ENCODE results near the gene NKX6-2. TPM values are rescaled to one million over a fixed set of nuclear protein-coding genes. Genes with fewer than 3 reads are reported as not detected.
A peak's percentile ranks its signal among the peaks of the same experiment; 100 is the strongest.
"Not testable (repeated sequence)": the region's sequence is repeated elsewhere in the genome, so short reads cannot be mapped to it uniquely, and the experiment has no call there.

Gene NKX6-2
- total RNA-seq, 2 experiments from 2014 or later, result not detected

DNA sequence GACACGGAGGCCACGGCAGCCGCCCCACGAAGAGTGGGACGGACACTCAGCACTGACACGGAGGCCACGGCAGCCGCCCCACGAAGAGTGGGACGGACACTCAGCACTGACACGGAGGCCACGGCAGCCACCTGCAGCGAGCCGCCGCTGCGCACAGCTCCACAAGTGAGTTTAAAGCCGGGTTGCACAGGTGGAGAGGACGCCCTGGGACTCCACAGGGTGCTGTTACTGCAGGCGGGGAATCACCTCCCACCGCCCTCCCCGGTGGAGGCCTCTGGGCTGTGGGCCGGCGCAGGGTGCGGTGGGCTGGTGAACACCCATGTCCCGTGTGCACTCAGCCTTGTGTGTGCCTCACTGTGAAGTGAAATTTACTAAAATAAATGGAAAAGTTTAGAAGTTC, 13.1 kb downstream of the NKX6-2 start:
- H3K27ac Mint-ChIP-seq; POLR2A ChIA-PET; H3K27me3 Mint-ChIP-seq; CTCF ChIA-PET; ATAC-seq; DNase-seq; H3K4me1 Mint-ChIP-seq; H3K4me3 Mint-ChIP-seq; intact Hi-C loops (cut with DNase I, micrococcal nuclease); H3K9me3 Mint-ChIP-seq (ENCODE audit: low read depth): not testable (repeated sequence)
- peaks cover 12% of the 10 kb centered on the region for H3K36me3 Mint-ChIP-seq (ENCODE audit: low read depth)

GRCh38 chr10:132770061-132771021, 15.6 kb downstream of the NKX6-2 start:
- intact Hi-C loops (cut with DNase I, micrococcal nuclease), result no loop called here
- ChIA-PET POLR2A (no interaction called here), CTCF (interaction anchor here (1.0 kb wide), 1 partner anchor 496 kb away, joined by 3 read pairs; no protein-coding TSS in a partner anchor)
- ATAC-seq (no peak), DNase-seq (no peak)
- Mint-ChIP-seq H3K9me3 (ENCODE audit: low read depth) (no peaks in the 10 kb centered on the region), H3K27me3 (no peaks in the 10 kb centered on the region), H3K4me3 (no peak overlapping the region), H3K27ac (no peak overlapping the region), H3K4me1 (no peaks in the 10 kb centered on the region), H3K36me3 (ENCODE audit: low read depth) (peaks cover 14% of the 10 kb centered on the region)

GRCh38 chr10:132768346-132769248, 17.4 kb downstream of the NKX6-2 start:
- Mint-ChIP-seq H3K27me3 (no peaks in the 10 kb centered on the region), H3K36me3 (ENCODE audit: low read depth) (peaks cover 16% of the 10 kb centered on the region), H3K4me3 (no peak overlapping the region), H3K9me3 (ENCODE audit: low read depth) (no peaks in the 10 kb centered on the region), H3K27ac (no peak overlapping the region), H3K4me1 (no peaks in the 10 kb centered on the region)
- intact Hi-C loops (cut with DNase I, micrococcal nuclease), result no loop called here
- ATAC-seq (no peak), DNase-seq (no peak)
- POLR2A ChIA-PET, result no interaction called here
- CTCF ChIA-PET, result no interaction called here

GRCh38 chr10:132766291-132766690, 19.7 kb downstream of the NKX6-2 start:
- ChIA-PET POLR2A (no interaction called here), CTCF (no interaction called here)
- H3K9me3 Mint-ChIP-seq (ENCODE audit: low read depth), result no peaks in the 10 kb centered on the region
- peaks cover 12% of the 10 kb centered on the region for H3K36me3 Mint-ChIP-seq (ENCODE audit: low read depth)
- H3K4me1 Mint-ChIP-seq, result peaks cover 10% of the 10 kb centered on the region
- intact Hi-C loops (cut with DNase I, micrococcal nuclease), result no loop called here
- no peak overlapping the region for H3K4me3 Mint-ChIP-seq
- H3K27me3 Mint-ChIP-seq, result no peaks in the 10 kb centered on the region
- ATAC-seq, result no peak
- no peak overlapping the region for H3K27ac Mint-ChIP-seq
- DNase-seq, result no peak

DNA sequence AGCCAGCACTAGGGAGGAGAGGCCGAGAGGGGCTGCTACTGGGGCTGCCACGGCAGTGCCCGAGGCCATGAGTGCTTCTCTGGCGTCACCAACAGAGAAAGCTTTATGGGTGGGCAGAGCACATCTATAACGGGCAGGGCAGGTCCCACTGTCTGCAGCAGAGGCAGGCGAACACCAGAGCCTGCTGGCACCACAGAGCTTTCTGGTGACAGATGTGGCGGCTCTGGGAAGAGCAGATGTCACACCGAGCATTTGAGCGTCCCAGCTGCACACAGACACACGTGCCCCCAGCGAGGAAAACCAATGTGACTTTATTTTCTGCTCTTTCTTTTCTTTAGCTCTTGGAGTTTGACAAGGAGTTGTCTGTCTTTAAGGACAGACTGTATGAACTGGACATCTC, 20.5 kb downstream of the NKX6-2 start:
- ChIA-PET POLR2A (no interaction called here), CTCF (no interaction called here)
- DNase-seq (no peak), ATAC-seq (no peak)
- no peaks in the 10 kb centered on the region for H3K27me3 Mint-ChIP-seq
- H3K4me1 Mint-ChIP-seq, result peaks cover 13% of the 10 kb centered on the region
- no peak overlapping the region for H3K27ac Mint-ChIP-seq
- intact Hi-C loops (cut with DNase I, micrococcal nuclease), result no loop called here
- no peaks in the 10 kb centered on the region for H3K9me3 Mint-ChIP-seq (ENCODE audit: low read depth)
- peaks cover 9% of the 10 kb centered on the region for H3K36me3 Mint-ChIP-seq (ENCODE audit: low read depth)
- H3K4me3 Mint-ChIP-seq, result no peak overlapping the region

DNA sequence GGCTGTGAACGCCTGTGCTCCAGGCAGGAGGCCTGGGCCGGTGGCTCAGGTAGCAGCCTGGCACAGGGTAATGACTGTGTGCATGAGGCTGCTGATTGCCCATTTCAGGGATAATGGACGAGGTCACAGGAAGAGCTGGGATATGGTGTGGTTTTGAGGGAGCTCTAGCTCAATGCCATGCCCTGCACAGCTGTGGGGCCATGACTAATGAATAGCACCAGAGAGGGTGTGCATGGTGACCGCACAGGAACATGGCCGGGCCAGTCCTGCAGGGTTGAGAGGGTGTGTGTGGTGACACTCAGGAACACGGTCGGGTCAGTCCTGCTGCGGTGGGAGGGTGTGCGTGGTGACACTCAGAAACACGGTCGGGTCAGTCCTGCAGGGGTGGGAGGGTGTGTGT, 21.8 kb downstream of the NKX6-2 start:
- no peak overlapping the region for H3K27ac Mint-ChIP-seq
- H3K4me1 Mint-ChIP-seq, result peaks cover 13% of the 10 kb centered on the region
- ATAC-seq (no peak), DNase-seq (no peak)
- ChIA-PET CTCF (no interaction called here), POLR2A (no interaction called here)
- peaks cover 8% of the 10 kb centered on the region for H3K36me3 Mint-ChIP-seq (ENCODE audit: low read depth)
- H3K27me3 Mint-ChIP-seq, result no peaks in the 10 kb centered on the region
- no peaks in the 10 kb centered on the region for H3K9me3 Mint-ChIP-seq (ENCODE audit: low read depth)
- intact Hi-C loops (cut with DNase I, micrococcal nuclease), result no loop called here
- H3K4me3 Mint-ChIP-seq, result no peak overlapping the region

- Mint-ChIP-seq H3K9me3 (ENCODE audit: low read depth) (no peaks in the 10 kb centered on the region), H3K4me1 (peaks cover 13% of the 10 kb centered on the region), H3K27ac (no peak overlapping the region), H3K27me3 (no peaks in the 10 kb centered on the region), H3K36me3 (ENCODE audit: low read depth) (peaks cover 6% of the 10 kb centered on the region), H3K4me3 (no peak overlapping the region)
- intact Hi-C loops (cut with DNase I, micrococcal nuclease), result no loop called here
- no peak for DNase-seq
- CTCF ChIA-PET, result no interaction called here
- no peak for ATAC-seq
- POLR2A ChIA-PET, result no interaction called here
These were observed 22.4 kb downstream of the NKX6-2 start for GRCh38 chr10:132763545-132763944.

- Mint-ChIP-seq H3K27me3 (no peaks in the 10 kb centered on the region), H3K4me3 (no peak overlapping the region), H3K9me3 (ENCODE audit: low read depth) (no peaks in the 10 kb centered on the region), H3K4me1 (peaks cover 13% of the 10 kb centered on the region), H3K36me3 (ENCODE audit: low read depth) (peaks cover 7% of the 10 kb centered on the region), H3K27ac (no peak overlapping the region)
- ATAC-seq (no peak), DNase-seq (peak; percentile 45)
- intact Hi-C loops (cut with DNase I, micrococcal nuclease), result no loop called here
- ChIA-PET CTCF (no interaction called here), POLR2A (no interaction called here)
These were observed 23.7 kb downstream of the NKX6-2 start for GRCh38 chr10:132762267-132762666.

- DNase-seq (no peak), ATAC-seq (no peak)
- intact Hi-C loops (cut with DNase I, micrococcal nuclease), result no loop called here
- no peak overlapping the region for H3K4me3 Mint-ChIP-seq
- ChIA-PET POLR2A (no interaction called here), CTCF (no interaction called here)
- H3K4me1 Mint-ChIP-seq, result peaks cover 13% of the 10 kb centered on the region
- no peaks in the 10 kb centered on the region for H3K9me3 Mint-ChIP-seq (ENCODE audit: low read depth)
- no peaks in the 10 kb centered on the region for H3K27me3 Mint-ChIP-seq
- H3K36me3 Mint-ChIP-seq (ENCODE audit: low read depth), result peaks cover 7% of the 10 kb centered on the region
- H3K27ac Mint-ChIP-seq, result no peak overlapping the region
These were observed 24.4 kb downstream of the NKX6-2 start for GRCh38 chr10:132761395-132762060.

GRCh38 chr10:132758865-132759264, 27.1 kb downstream of the NKX6-2 start:
- ATAC-seq (no peak), DNase-seq (no peak)
- Mint-ChIP-seq H3K4me3 (no peak overlapping the region), H3K9me3 (ENCODE audit: low read depth) (peaks cover 7% of the 10 kb centered on the region), H3K4me1 (peaks cover 13% of the 10 kb centered on the region), H3K27me3 (no peaks in the 10 kb centered on the region), H3K27ac (no peak overlapping the region), H3K36me3 (ENCODE audit: low read depth) (peaks cover 18% of the 10 kb centered on the region)
- CTCF ChIA-PET, result no interaction called here
- intact Hi-C loops (cut with DNase I, micrococcal nuclease), result no loop called here
- POLR2A ChIA-PET, result no interaction called here

DNA sequence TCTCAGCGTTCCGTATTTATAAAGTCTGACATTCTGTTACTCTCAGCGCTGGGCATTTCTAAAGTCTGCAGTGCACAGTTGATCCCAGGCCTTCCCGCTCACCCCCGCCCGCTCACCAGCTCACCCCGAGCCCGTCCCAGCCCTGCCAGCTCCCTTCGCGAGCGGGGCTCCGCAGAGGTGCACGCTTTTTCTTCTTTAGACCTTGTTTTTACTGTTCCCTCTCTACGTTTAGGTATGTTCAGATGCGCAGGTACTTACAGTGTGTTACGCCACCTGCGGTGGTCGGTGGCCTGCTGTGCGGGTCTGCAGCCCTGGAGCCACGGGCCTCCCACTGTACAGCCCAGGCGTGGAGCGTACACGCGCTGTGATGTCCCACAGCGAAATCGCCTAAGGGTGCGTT, 28.8 kb downstream of the NKX6-2 start:
- H3K36me3 Mint-ChIP-seq (ENCODE audit: low read depth), result peaks cover 20% of the 10 kb centered on the region
- H3K4me3 Mint-ChIP-seq, result no peak overlapping the region
- H3K27me3 Mint-ChIP-seq, result no peaks in the 10 kb centered on the region
- POLR2A ChIA-PET, result no interaction called here
- no peak overlapping the region for H3K27ac Mint-ChIP-seq
- H3K4me1 Mint-ChIP-seq, result peaks cover 8% of the 10 kb centered on the region
- peaks cover 7% of the 10 kb centered on the region for H3K9me3 Mint-ChIP-seq (ENCODE audit: low read depth)
- no peak for DNase-seq
- intact Hi-C loops (cut with DNase I, micrococcal nuclease), result no loop called here
- ATAC-seq, result no peak
- CTCF ChIA-PET, result interaction anchor here (0.6 kb wide), 1 partner anchor 81 kb away, joined by 4 read pairs; no protein-coding TSS in a partner anchor

Measured in activated CD4-positive, alpha-beta T cell treated with anti-CD3 and anti-CD28 coated beads for 36 hours (primary cell).